ENCODE data around the gene FFAR3. TPM values are rescaled to one million over a fixed set of nuclear protein-coding genes. Genes with fewer than 3 reads are reported as not detected.

FFAR3 gene
- total and polyA plus RNA-seq, 2 of the 8 experiments (the other 6 are each of a cell fraction or from before 2014, with no cell fraction given), result not detected

- TF ChIP-seq CTCF (IDR thresholded peaks at IDR 0.05; ENCODE audit: control extremely low read depth in 1 of 3, insufficient read depth in 1 of 3, low read depth in 1 of 3, low read length in 3 of 3), result no peak
Measured at GRCh38 chr19:35395382-35396199, 37.3 kb downstream of the FFAR3 start (continued).

All from H1 (cell line).